Panc1 (cell line): Measurements from ENCODE around the gene FAXC.

Experiments used
- POLR2AphosphoS5 ChIP-seq: IDR thresholded peaks from 2 replicates; pipeline ENCODE4 v1.6.1; 2012; ENCODE audit warnings: mild to moderate bottlenecking, low read depth, low read length, moderate library complexity
- TCF7L2 ChIP-seq: IDR thresholded peaks from 2 replicates; pipeline ENCODE4 v1.6.1; 2011; ENCODE audit warnings: mild to moderate bottlenecking, low read depth, low read length, inconsistent platforms
- TF ChIP-seq, protein P1 (sequence below): fragments of 450-650 bp; IDR thresholded peaks from 2 replicates; pipeline ENCODE4 v1.5.1; 2017; ENCODE audit warnings: mild to moderate bottlenecking

- TF ChIP-seq, protein P1, sequence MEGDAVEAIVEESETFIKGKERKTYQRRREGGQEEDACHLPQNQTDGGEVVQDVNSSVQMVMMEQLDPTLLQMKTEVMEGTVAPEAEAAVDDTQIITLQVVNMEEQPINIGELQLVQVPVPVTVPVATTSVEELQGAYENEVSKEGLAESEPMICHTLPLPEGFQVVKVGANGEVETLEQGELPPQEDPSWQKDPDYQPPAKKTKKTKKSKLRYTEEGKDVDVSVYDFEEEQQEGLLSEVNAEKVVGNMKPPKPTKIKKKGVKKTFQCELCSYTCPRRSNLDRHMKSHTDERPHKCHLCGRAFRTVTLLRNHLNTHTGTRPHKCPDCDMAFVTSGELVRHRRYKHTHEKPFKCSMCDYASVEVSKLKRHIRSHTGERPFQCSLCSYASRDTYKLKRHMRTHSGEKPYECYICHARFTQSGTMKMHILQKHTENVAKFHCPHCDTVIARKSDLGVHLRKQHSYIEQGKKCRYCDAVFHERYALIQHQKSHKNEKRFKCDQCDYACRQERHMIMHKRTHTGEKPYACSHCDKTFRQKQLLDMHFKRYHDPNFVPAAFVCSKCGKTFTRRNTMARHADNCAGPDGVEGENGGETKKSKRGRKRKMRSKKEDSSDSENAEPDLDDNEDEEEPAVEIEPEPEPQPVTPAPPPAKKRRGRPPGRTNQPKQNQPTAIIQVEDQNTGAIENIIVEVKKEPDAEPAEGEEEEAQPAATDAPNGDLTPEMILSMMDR, result no peak
- TF ChIP-seq POLR2AphosphoS5, result no peak
- TF ChIP-seq TCF7L2, result no peak
Measured at GRCh38 chr6:99276747-99277146, 72.7 kb downstream of the FAXC start.
